ENCODE data around the gene SLC34A2. TPM values are rescaled to one million over a fixed set of nuclear protein-coding genes. Genes with fewer than 3 reads are reported as not detected.

The SLC34A2 gene
- total and polyA plus RNA-seq, 12 donors, result 0.20 to 2.3 (median 1.9) TPM; not detected in 9

- Histone ChIP-seq H3K36me3 (replicated peaks in 1 of 2) (no peaks in the 10 kb centered on the region), H3K4me3 (no peak overlapping the region), H3K27ac (no peak overlapping the region), H3K27me3 (no peaks in the 10 kb centered on the region), H3K4me1 (replicated peaks in 1 of 2) (no peaks in the 10 kb centered on the region), H3K9me3 (replicated peaks in 1 of 3) (peaks cover 0 to 4% (median 0%) of the 10 kb centered on the region in 3 donors)
- no peak for TF ChIP-seq CTCF (IDR thresholded peaks at IDR 0.05)
- TF ChIP-seq POLR2A (IDR thresholded peaks at IDR 0.05), result no peak
- no peak for DNase-seq
- intact Hi-C loops (cut with DNase I), result no loop called here
- 64 to 73% (median 68%) methylated on average over 5 of the region's 5 CpGs for WGBS, 4 donors
Measured at GRCh38 chr4:25696409-25696808, 40.8 kb downstream of the SLC34A2 start.

GRCh38 chr4:25697516-25697915, 41.9 kb downstream of the SLC34A2 start:
- no peaks in the 10 kb centered on the region for H3K36me3 ChIP-seq (replicated peaks in 1 of 2)
- H3K4me1 ChIP-seq (replicated peaks in 1 of 2), result no peaks in the 10 kb centered on the region
- no peak for TF ChIP-seq POLR2A (IDR thresholded peaks at IDR 0.05)
- TF ChIP-seq CTCF (IDR thresholded peaks at IDR 0.05), result no peak
- intact Hi-C loops (cut with DNase I), result no loop called here
- H3K27ac ChIP-seq, result no peak overlapping the region
- H3K27me3 ChIP-seq, result no peaks in the 10 kb centered on the region
- H3K4me3 ChIP-seq, result no peak overlapping the region
- no peak for DNase-seq
- no peaks in the 10 kb centered on the region for H3K9me3 ChIP-seq (replicated peaks in 1 of 3)
- 76 to 81% (median 78%) methylated on average over 5 of the region's 5 CpGs for WGBS, 4 donors

- H3K9me3 ChIP-seq (replicated peaks in 1 of 3), result no peaks in the 10 kb centered on the region
- WGBS, 4 donors, result 77 to 85% (median 81%) methylated on average over 4 of the region's 4 CpGs
- no peak overlapping the region for H3K27ac ChIP-seq
- TF ChIP-seq CTCF (IDR thresholded peaks at IDR 0.05) (no peak), POLR2A (IDR thresholded peaks at IDR 0.05) (no peak)
- H3K36me3 ChIP-seq (replicated peaks in 1 of 2), result no peaks in the 10 kb centered on the region
- no peaks in the 10 kb centered on the region for H3K27me3 ChIP-seq
- no peak overlapping the region for H3K4me3 ChIP-seq
- intact Hi-C loops (cut with DNase I), result no loop called here
- no peaks in the 10 kb centered on the region for H3K4me1 ChIP-seq (replicated peaks in 1 of 2)
- no peak for DNase-seq
Measured at GRCh38 chr4:25700661-25701060, 45.0 kb downstream of the SLC34A2 start.

- Histone ChIP-seq H3K4me1 (replicated peaks in 1 of 2) (no peaks in the 10 kb centered on the region), H3K36me3 (replicated peaks in 1 of 2) (no peaks in the 10 kb centered on the region), H3K27ac (no peak overlapping the region), H3K4me3 (no peak overlapping the region), H3K9me3 (replicated peaks in 1 of 3) (no peaks in the 10 kb centered on the region), H3K27me3 (no peaks in the 10 kb centered on the region)
- TF ChIP-seq CTCF (IDR thresholded peaks at IDR 0.05) (no peak), POLR2A (IDR thresholded peaks at IDR 0.05) (no peak)
- intact Hi-C loops (cut with DNase I), result no loop called here
- no peak for DNase-seq
- 64 to 68% (median 65%) methylated on average over 5 of the region's 5 CpGs for WGBS, 4 donors
Measured at GRCh38 chr4:25702848-25703247, 47.2 kb downstream of the SLC34A2 start.
